ENCODE results near the gene ITGB2. TPM values are rescaled to one million over a fixed set of nuclear protein-coding genes. Genes with fewer than 3 reads are reported as not detected.
A peak's percentile ranks its signal among the peaks of the same experiment; 100 is the strongest.

ITGB2 gene
- total and polyA plus RNA-seq, 12 donors: 6.3 to 249 (median 98.9) TPM

DNA sequence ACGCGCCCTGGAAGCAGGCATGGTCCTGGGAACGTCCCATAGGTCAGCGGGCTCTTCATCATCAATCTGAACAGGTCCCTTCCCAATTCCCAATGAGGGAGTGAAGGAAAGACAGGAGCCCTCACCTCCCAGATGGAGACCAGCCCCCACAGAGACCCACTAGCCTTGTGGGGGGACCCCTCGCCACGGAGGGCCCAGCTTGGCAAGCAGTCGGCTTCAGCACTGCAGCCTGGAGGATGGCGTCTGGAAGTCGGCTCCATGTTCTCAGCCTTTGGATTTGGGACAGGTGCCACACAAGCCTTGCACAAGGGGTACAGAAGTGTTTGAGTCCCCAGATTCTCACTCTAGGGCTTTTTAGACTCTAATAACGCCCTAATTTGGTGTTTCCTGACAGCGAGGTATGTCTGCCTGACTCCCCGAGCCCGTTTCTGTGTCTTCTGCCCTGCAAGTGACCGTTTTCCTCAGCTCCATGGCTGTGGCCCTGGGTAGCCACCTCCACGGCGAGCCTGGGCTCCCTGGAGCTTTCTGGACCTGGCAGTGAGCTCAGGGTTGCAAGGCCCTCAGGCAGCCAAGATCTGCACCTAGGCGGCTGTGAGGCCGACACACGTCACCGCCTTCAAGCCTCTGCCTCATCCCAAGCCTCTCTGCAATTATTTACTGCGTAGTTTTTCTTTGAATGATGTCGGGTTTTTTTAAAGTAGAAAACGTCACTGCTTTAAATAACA is 77.8 kb downstream of the ITGB2 start:
- Histone ChIP-seq H3K4me3 (no peak overlapping the region), H3K9me3 (replicated peaks in 1 of 3) (no peaks in the 10 kb centered on the region), H3K36me3 (replicated peaks in 1 of 2) (no peaks in the 10 kb centered on the region), H3K27ac (no peak overlapping the region), H3K4me1 (replicated peaks in 1 of 2) (peaks cover 5 to 13% of the 10 kb centered on the region in 2 donors), H3K27me3 (no peaks in the 10 kb centered on the region)
- TF ChIP-seq POLR2A (IDR thresholded peaks at IDR 0.05) (no peak), CTCF (IDR thresholded peaks at IDR 0.05) (no peak)
- intact Hi-C loops (cut with DNase I): no loop called here
- WGBS, 4 donors: 70 to 88% (median 81%) methylated on average over 15 to 23 of the region's 23 CpGs
- DNase-seq: peak in 2 of 7 donors; percentile 6 to 27

GRCh38 chr21:44842087-44842486 is 78.6 kb downstream of the ITGB2 start:
- no peaks in the 10 kb centered on the region for H3K36me3 ChIP-seq (replicated peaks in 1 of 2)
- H3K27me3 ChIP-seq: no peaks in the 10 kb centered on the region
- intact Hi-C loops (cut with DNase I): no loop called here
- no peak overlapping the region for H3K27ac ChIP-seq
- TF ChIP-seq CTCF (IDR thresholded peaks at IDR 0.05) (no peak), POLR2A (IDR thresholded peaks at IDR 0.05) (no peak)
- H3K4me1 ChIP-seq (replicated peaks in 1 of 2): peaks cover 5 to 13% of the 10 kb centered on the region in 2 donors
- no peak for DNase-seq
- no peak overlapping the region for H3K4me3 ChIP-seq
- 81 to 84% (median 82%) methylated on average over 10 of the region's 10 CpGs for WGBS, 4 donors
- no peaks in the 10 kb centered on the region for H3K9me3 ChIP-seq (replicated peaks in 1 of 3)

DNA sequence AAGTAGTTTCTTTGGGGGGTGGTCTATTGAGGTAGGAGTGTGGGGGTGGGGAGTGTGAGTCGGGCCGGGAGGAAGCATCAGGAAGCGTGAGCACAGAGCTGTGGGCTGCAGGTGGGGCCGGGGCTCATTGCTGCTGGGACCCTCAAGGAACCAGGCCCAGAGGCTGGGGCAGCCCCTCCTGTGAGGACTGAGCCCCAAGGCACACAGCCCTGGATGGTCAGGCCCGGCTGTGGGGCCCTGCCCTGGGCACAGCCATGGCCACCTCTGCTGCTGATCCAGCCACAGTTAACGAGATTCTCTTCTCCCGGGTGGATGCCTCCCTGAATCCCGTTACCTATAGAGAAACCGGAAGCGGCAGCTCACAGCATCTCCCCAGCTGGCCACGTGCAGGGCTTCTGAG is 79.9 kb downstream of the ITGB2 start:
- no peaks in the 10 kb centered on the region for H3K9me3 ChIP-seq (replicated peaks in 1 of 3)
- no peak overlapping the region for H3K27ac ChIP-seq
- H3K36me3 ChIP-seq (replicated peaks in 1 of 2): no peaks in the 10 kb centered on the region
- no peak overlapping the region for H3K4me3 ChIP-seq
- peaks cover 4 to 9% of the 10 kb centered on the region in 2 donors for H3K4me1 ChIP-seq (replicated peaks in 1 of 2)
- H3K27me3 ChIP-seq: no peaks in the 10 kb centered on the region
- WGBS, 4 donors: 76 to 90% (median 85%) methylated on average over 6 to 11 of the region's 11 CpGs
- TF ChIP-seq POLR2A (IDR thresholded peaks at IDR 0.05) (no peak), CTCF (IDR thresholded peaks at IDR 0.05) (no peak)
- DNase-seq: peak in 1 of 7 donors; percentile 29
- intact Hi-C loops (cut with DNase I): no loop called here

DNA sequence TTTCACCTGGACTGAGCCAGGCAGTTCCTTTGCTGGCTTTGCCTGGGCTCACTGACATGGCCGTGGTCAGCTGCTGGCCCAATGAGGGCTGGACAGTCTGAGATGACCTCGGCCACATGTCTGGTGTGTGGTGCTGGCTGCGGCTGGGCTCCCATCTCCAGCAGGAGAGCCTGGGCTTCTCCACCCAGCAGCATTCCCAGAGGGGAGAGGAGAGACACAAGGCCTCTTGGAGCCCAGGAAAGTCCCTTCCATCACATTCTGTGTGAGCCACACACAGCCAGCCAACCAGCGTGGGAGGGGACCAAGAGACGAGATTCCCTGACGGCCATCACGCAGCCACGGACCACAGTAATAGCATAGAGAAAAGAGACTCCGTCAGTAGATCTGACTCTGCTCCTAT is 81.7 kb downstream of the ITGB2 start:
- intact Hi-C loops (cut with DNase I): no loop called here
- no peak overlapping the region for H3K4me3 ChIP-seq
- no peaks in the 10 kb centered on the region for H3K9me3 ChIP-seq (replicated peaks in 1 of 3)
- TF ChIP-seq CTCF (IDR thresholded peaks at IDR 0.05) (no peak), POLR2A (IDR thresholded peaks at IDR 0.05) (no peak)
- WGBS, 4 donors: 88 to 97% (median 93%) methylated on average over 6 to 9 of the region's 9 CpGs
- no peaks in the 10 kb centered on the region for H3K36me3 ChIP-seq (replicated peaks in 1 of 2)
- peaks cover 4 to 5% of the 10 kb centered on the region in 2 donors for H3K4me1 ChIP-seq (replicated peaks in 1 of 2)
- DNase-seq: no peak
- no peak overlapping the region for H3K27ac ChIP-seq
- H3K27me3 ChIP-seq: no peaks in the 10 kb centered on the region
